K562 (cell line): Measurements from ENCODE around the gene GLG1. TPM values are rescaled to one million over a fixed set of nuclear protein-coding genes. Genes with fewer than 3 reads are reported as not detected.

Experiments
- ATAC-seq: fragments of 200-7000 bp; cut with Tn5 transposase; 3 replicates; pipeline ENCODE4 v1.9.1; 2020; ENCODE audit warnings: moderate library complexity
- BruUV-seq: library from RNA; stranded (reverse); fragments of 400-500 nt; replicated peaks from 2 replicates; lab custom pipeline; 2021; lab: Mats Ljungman, UMichigan
- CTCF ChIA-PET: fragments of 300-600 bp; formaldehyde crosslinking; extraction: SDS; loops from one replicate; lab custom pipeline; 2021; ENCODE audit warnings: low intra/inter-chr PET ratio; lab: Yijun Ruan, JAX
- POLR2A ChIA-PET: fragments of 300-600, 350-650 bp; sonication (Branson Sonifier 250); formaldehyde crosslinking; extraction: SDS; loops from one replicate; lab custom pipeline; 2021; ENCODE audit warnings: antibody characterized with exemption, inconsistent platforms; lab: Yijun Ruan, JAX
- DNase-seq, 4 experiments: peaks; one replicate each; pipeline versions ENCODE4 v3.0.0 to v3.0.0-alpha.2; 2011 to 2018; ENCODE audit warnings: low spot score in 3 of 4, mixed read lengths in 3 of 4; ENCODE audit errors: extremely low read depth in 1 of 4
- FAIRE-seq: peaks from 2 replicates; lab custom pipeline; 2011; peaks lifted over from hg19 to GRCh38; lab: Jason Lieb, UNC
- H2AFZ ChIP-seq: 2 replicates; pipeline ENCODE4 v1.6.0; 2011; ENCODE audit warnings: low read depth, low read length, control low read depth, inconsistent platforms
- H3K27ac ChIP-seq: fragments of 200-600 bp; 3 replicates; pipeline ENCODE4 v1.8.0; 2011; ENCODE audit warnings: low read depth, mild to moderate bottlenecking, control low read depth, inconsistent platforms, low read length, moderate library complexity, mixed read lengths; ENCODE audit errors: extremely low read depth
- H3K27me3 ChIP-seq, 2 experiments: fragments of 300-600 bp in 1 of 2; 2 replicates in 1 of 2; 3 replicates in 1 of 2; pipeline versions ENCODE4 v1.6.0 to v1.8.0; 2011; ENCODE audit warnings: inconsistent platforms in 2 of 2, low read length in 2 of 2, mild to moderate bottlenecking in 1 of 2, mixed read lengths in 1 of 2, moderate library complexity in 1 of 2; ENCODE audit not compliant: control insufficient read depth in 2 of 2, insufficient read depth in 2 of 2
- H3K36me3 ChIP-seq: fragments of 300-600 bp; 3 replicates; pipeline ENCODE4 v1.8.0; 2011; ENCODE audit warnings: mild to moderate bottlenecking, low read length, inconsistent platforms; ENCODE audit not compliant: control insufficient read depth, insufficient read depth
- H3K4me1 ChIP-seq, 2 experiments: fragments of 200-600 bp in 1 of 2; replicated peaks in 1 of 2; 2 replicates in 1 of 2; 3 replicates in 1 of 2; pipeline versions ENCODE4 v1.5.1 to v1.8.0; 2011; ENCODE audit warnings: inconsistent platforms in 2 of 2, low read length in 2 of 2, mild to moderate bottlenecking in 1 of 2, mixed read lengths in 1 of 2, moderate library complexity in 1 of 2; ENCODE audit not compliant: control insufficient read depth in 2 of 2, insufficient read depth in 2 of 2
- H3K4me2 ChIP-seq: 2 replicates; pipeline ENCODE4 v1.6.1; 2011; ENCODE audit warnings: low read length, control low read depth, inconsistent platforms, mixed read lengths; ENCODE audit not compliant: insufficient read depth
- H3K4me3 ChIP-seq: fragments of 200-600 bp; sonication (generic), shearing (Covaris generic); 2 replicates; pipeline ENCODE4 v1.5.1; 2016; ENCODE audit warnings: control low read depth, inconsistent platforms
- H3K79me2 ChIP-seq: fragments of 200-600 bp; 3 replicates; pipeline ENCODE4 v1.8.0; 2011; ENCODE audit warnings: low read length, inconsistent platforms; ENCODE audit not compliant: control insufficient read depth, insufficient read depth
- H3K9ac ChIP-seq, 2 experiments: 2 replicates each; pipeline versions ENCODE4 v1.6.0 to v1.6.1; 2011; ENCODE audit warnings: low read depth in 2 of 2, low read length in 2 of 2, control low read depth in 1 of 2, inconsistent platforms in 1 of 2, mild to moderate bottlenecking in 1 of 2, mixed read lengths in 1 of 2; ENCODE audit not compliant: insufficient read depth in 1 of 2
- H3K9me1 ChIP-seq: one replicate; pipeline ENCODE4 v1.6.0; 2011; ENCODE audit warnings: inconsistent platforms, mild to moderate bottlenecking, low read length, moderate library complexity; ENCODE audit not compliant: control insufficient read depth, insufficient read depth
- H3K9me3 ChIP-seq: replicated peaks from 2 replicates; pipeline ENCODE4 v1.5.1; 2011; ENCODE audit warnings: low read depth, low read length, inconsistent platforms; ENCODE audit not compliant: control insufficient read depth, insufficient read depth
- H4K20me1 ChIP-seq: replicated peaks from 2 replicates; pipeline ENCODE4 v1.6.1; 2011; ENCODE audit warnings: low read length, inconsistent platforms, mixed read lengths; ENCODE audit not compliant: control insufficient read depth, insufficient read depth
- HMGN3 ChIP-seq: IDR thresholded peaks from 2 replicates; pipeline ENCODE4 v1.6.1; 2011; ENCODE audit warnings: borderline replicate concordance, low read depth, mild to moderate bottlenecking, mixed read lengths, low read length; ENCODE audit not compliant: insufficient read length; ENCODE audit errors: extremely low read depth
- HOXB6 ChIP-seq: fragments of 250-450 bp; sonication (Bioruptor Pico); IDR thresholded peaks from 2 replicates; pipeline ENCODE4 v1.5.1; 2022; ENCODE audit warnings: mild to moderate bottlenecking, borderline replicate concordance
- MEF2D ChIP-seq: conservative IDR thresholded peaks from 2 replicates; pipeline ENCODE4 v1.6.1; 2016; ENCODE audit warnings: low read depth, missing genetic modification characterization, missing compliant biosample characterization
- POLR2B ChIP-seq: fragments of 450-650 bp; IDR thresholded peaks from 2 replicates; pipeline ENCODE4 v1.6.1; 2018; ENCODE audit warnings: low read depth; ENCODE audit not compliant: partially characterized antibody
- SMAD2 ChIP-seq: fragments of 150-350 bp; IDR thresholded peaks from 2 replicates; pipeline ENCODE4 v1.6.1; 2014; ENCODE audit warnings: low read depth, mild to moderate bottlenecking, low read length
- SUPT5H ChIP-seq: fragments of 450-650 bp; IDR thresholded peaks from 2 replicates; pipeline ENCODE4 v1.6.1; 2016
- TAF7 ChIP-seq: fragments of 450-650 bp; IDR thresholded peaks from 2 replicates; pipeline ENCODE4 v1.6.1; 2016; ENCODE audit warnings: missing genetic modification characterization, missing compliant biosample characterization
- ZNF217 ChIP-seq: sonication (generic); formaldehyde crosslinking; IDR thresholded peaks from 2 replicates; pipeline ENCODE4 v1.8.0; 2022; ENCODE audit warnings: mild to moderate bottlenecking, missing genetic modification reagents
- ZNF668 ChIP-seq: fragments of 250-450 bp; sonication (Bioruptor Pico); IDR thresholded peaks from 2 replicates; pipeline ENCODE4 v1.8.0; 2022; ENCODE audit warnings: mild to moderate bottlenecking, inconsistent platforms
- WGBS: fragments of 100-300 bp; shearing (Covaris generic); methylation state at CpG from one replicate; pipeline ENCODE4 v1.1.6; 2016; ENCODE audit warnings: low coverage, mixed read lengths; ENCODE audit not compliant: insufficient coverage; ENCODE audit errors: missing lambda C conversion rate; 5-methylcytosine and 5-hydroxymethylcytosine counted together
- in situ Hi-C: fragments of 300-500 bp; cut with MboI; formaldehyde crosslinking; loops from 4 replicates; pipeline ENCODE4 v1.15.0; 2018; ENCODE audit warnings: inconsistent platforms, mixed read lengths
- intact Hi-C: fragments of 100-400 bp; cut with micrococcal nuclease; formaldehyde crosslinking; loops from 2 replicates; pipeline ENCODE4 v1.14.2; 2022
- polyA plus RNA-seq, 8 experiments: library from polyadenylated mRNA; depleted of rRNA in 4 of 8; stranded (reverse) in 5 of 8; unstranded in 3 of 8; fragments of >200 nt; fragmentation: Nextera tagmentation in 2 of 8; fragmentation: Illumina TruSeq in 1 of 8; extraction: Ambion mirVana in 2 of 8; extraction: Trizol in 1 of 8; gene quantifications; 2 replicates each; pipeline versions ENCODE4 v1.2.1 to v1.2.3, GENCODE V29; 2011 to 2014; ENCODE audit warnings: inconsistent platforms in 1 of 8, missing spikeins in 1 of 8
- total RNA-seq, 7 experiments: library from RNA; depleted of rRNA in 6 of 7; stranded (reverse); fragments of >200 nt in 6 of 7; fragmentation: Illumina TruSeq in 2 of 7; extraction: Trizol in 2 of 7; gene quantifications; 2 replicates each; pipeline versions ENCODE4 v1.2.1 to v1.2.3, GENCODE V29; 2011 to 2021; ENCODE audit warnings: low replicate concordance in 1 of 7
- TF ChIP-seq, protein P1 (sequence below): sonication (generic); formaldehyde crosslinking; IDR thresholded peaks from 2 replicates; pipeline ENCODE4 v1.8.0; 2022; ENCODE audit warnings: mild to moderate bottlenecking, missing genetic modification reagents
- TF ChIP-seq, protein P2 (sequence below): fragments of 450-650 bp; formaldehyde crosslinking; IDR thresholded peaks from 2 replicates; pipeline ENCODE4 v1.4.0; 2020; ENCODE audit warnings: mild to moderate bottlenecking, moderate library complexity

The GLG1 gene
- total and polyA plus RNA-seq, 9 of the 15 experiments (the other 6 are each of a cell fraction or from before 2014, with no cell fraction given): 6.2 to 36.0 (median 23.6) TPM

DNA sequence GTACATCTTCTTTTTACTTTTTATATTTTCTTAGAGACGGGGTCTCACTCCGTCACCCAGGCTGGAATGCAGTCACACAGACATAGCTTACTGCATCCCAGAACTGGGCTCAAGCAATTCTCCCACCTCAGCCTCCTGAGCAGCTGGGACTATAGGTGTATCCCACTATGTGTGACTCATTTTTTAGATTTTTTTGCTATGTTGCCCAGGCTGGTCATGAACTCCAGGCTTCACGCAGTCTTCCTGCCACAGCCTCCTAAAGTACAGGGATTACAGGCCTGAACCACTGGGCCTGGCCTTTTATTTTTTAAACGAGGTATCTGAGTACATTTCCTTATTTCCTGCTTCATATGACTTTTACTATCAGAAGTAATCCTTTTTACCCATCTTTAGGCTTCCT is 48.0 kb downstream of the GLG1 start:
- POLR2A ChIA-PET: interaction anchor here (0.6 kb wide), 1 partner anchor 25 kb away, joined by 3 read pairs; no protein-coding TSS in a partner anchor
- H3K79me2 ChIP-seq: peaks cover 28% of the 10 kb centered on the region

More for the DNA sequence above, 48.0 kb downstream of the GLG1 start:
- WGBS: 64% methylated on average over 4 of the region's 4 CpGs
- in situ Hi-C loops: no loop called here
- no peak for FAIRE-seq
- Histone ChIP-seq H3K4me3 (no peak overlapping the region), H3K4me2 (no peak overlapping the region), H4K20me1 (no peaks in the 10 kb centered on the region), H3K9me1 (no peaks in the 10 kb centered on the region), H3K9me3 (no peaks in the 10 kb centered on the region), H3K4me1 (peaks cover 6 to 10% of the 10 kb centered on the region in 2 experiments; a peak in 4 of 5 replicates), H2AFZ (no peak overlapping the region), H3K27me3 (no peaks in the 10 kb centered on the region), H3K27ac (no peak overlapping the region), H3K9ac (no peak overlapping the region), H3K36me3 (no peaks in the 10 kb centered on the region)
- no peak for TF ChIP-seq POLR2B
- no peak for TF ChIP-seq TAF7 (tag)
- TF ChIP-seq ZNF668 (CRISPR knock-in tag): no peak
- TF ChIP-seq SMAD2: no peak
- TF ChIP-seq HOXB6 (CRISPR knock-in tag): no peak
- TF ChIP-seq, protein P1, sequence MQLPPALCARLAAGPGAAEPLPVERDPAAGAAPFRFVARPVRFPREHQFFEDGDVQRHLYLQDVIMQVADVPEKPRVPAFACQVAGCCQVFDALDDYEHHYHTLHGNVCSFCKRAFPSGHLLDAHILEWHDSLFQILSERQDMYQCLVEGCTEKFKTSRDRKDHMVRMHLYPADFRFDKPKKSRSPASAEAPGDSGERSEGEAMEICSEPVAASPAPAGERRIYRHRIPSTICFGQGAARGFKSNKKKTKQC (CRISPR knock-in tag): no peak
- no peak for TF ChIP-seq HMGN3
- TF ChIP-seq, protein P2, sequence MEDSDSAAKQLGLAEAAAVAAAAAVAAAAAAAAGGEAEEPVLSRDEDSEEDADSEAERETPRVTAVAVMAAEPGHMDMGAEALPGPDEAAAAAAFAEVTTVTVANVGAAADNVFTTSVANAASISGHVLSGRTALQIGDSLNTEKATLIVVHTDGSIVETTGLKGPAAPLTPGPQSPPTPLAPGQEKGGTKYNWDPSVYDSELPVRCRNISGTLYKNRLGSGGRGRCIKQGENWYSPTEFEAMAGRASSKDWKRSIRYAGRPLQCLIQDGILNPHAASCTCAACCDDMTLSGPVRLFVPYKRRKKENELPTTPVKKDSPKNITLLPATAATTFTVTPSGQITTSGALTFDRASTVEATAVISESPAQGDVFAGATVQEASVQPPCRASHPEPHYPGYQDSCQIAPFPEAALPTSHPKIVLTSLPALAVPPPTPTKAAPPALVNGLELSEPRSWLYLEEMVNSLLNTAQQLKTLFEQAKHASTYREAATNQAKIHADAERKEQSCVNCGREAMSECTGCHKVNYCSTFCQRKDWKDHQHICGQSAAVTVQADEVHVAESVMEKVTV (CRISPR knock-in tag): no peak
- no peak for TF ChIP-seq ZNF217 (CRISPR knock-in tag)
- TF ChIP-seq SUPT5H: no peak
- no peak for TF ChIP-seq MEF2D (tag)
- no peak for DNase-seq
- BruUV-seq: no TSS peak
- CTCF ChIA-PET: no interaction called here
- intact Hi-C loops: no loop called here
- no peak for ATAC-seq
